Activated CD4-positive, alpha-beta memory T cell treated with anti-CD3 and anti-CD28 coated beads, Interleukin-2, amount 10 ng/mL, durations not matched to agents 7 days and 5 days (primary cell): ENCODE measurements around the gene ADAM12. TPM values are rescaled to one million over a fixed set of nuclear protein-coding genes. Genes with fewer than 3 reads are reported as not detected.
"Not testable (repeated sequence)": the region's sequence is repeated elsewhere in the genome, so short reads cannot be mapped to it uniquely, and the experiment has no call there.

ENCODE experiments used
- CTCF ChIA-PET: fragments of 350-600 bp; sonication (Branson Sonifier 250); formaldehyde crosslinking; loops from one replicate; lab custom pipeline; 2021; ENCODE audit warnings: antibody characterized with exemption, inconsistent platforms; lab: Charles Lee
- POLR2A ChIA-PET: fragments of 350-600 bp; sonication (Branson Sonifier 250); formaldehyde crosslinking; loops from one replicate; lab custom pipeline; 2021; ENCODE audit warnings: antibody characterized with exemption; lab: Charles Lee
- DNase-seq: peaks from one replicate; pipeline ENCODE4 v3.0.0-alpha.2; 2020
- H3K27ac Mint-ChIP-seq: one replicate; pipeline ENCODE4 v1.8.0; 2021; ENCODE audit warnings: mild to moderate bottlenecking, mixed read lengths
- H3K27me3 Mint-ChIP-seq: one replicate; pipeline ENCODE4 v1.8.0; 2021; ENCODE audit warnings: mixed read lengths
- H3K36me3 Mint-ChIP-seq: one replicate; pipeline ENCODE4 v1.8.0; 2021; ENCODE audit warnings: low read depth, mixed read lengths
- H3K4me1 Mint-ChIP-seq: one replicate; pipeline ENCODE4 v1.8.0; 2021; ENCODE audit warnings: mixed read lengths
- H3K4me3 Mint-ChIP-seq: one replicate; pipeline ENCODE4 v1.8.0; 2021; ENCODE audit warnings: mild to moderate bottlenecking, mixed read lengths
- H3K9me3 Mint-ChIP-seq: one replicate; pipeline ENCODE4 v1.8.0; 2021; ENCODE audit warnings: mixed read lengths
- total RNA-seq, 2 experiments: library from RNA; stranded (reverse); gene quantifications; one replicate each; pipeline ENCODE4 v1.2.3, GENCODE V29; 2021

Gene ADAM12
- total RNA-seq, 2 experiments from 2014 or later = 1.2 to 1.3 TPM

GRCh38 chr10:126250527-126251310 lies 137.6 kb downstream of the ADAM12 start:
- DNase-seq = no peak
- H3K36me3 Mint-ChIP-seq = no peaks in the 10 kb centered on the region
- POLR2A ChIA-PET = no interaction called here
- no peaks in the 10 kb centered on the region for H3K27me3 Mint-ChIP-seq
- H3K27ac Mint-ChIP-seq = no peak overlapping the region
- H3K9me3 Mint-ChIP-seq = peaks cover 34% of the 10 kb centered on the region
- no peak overlapping the region for H3K4me3 Mint-ChIP-seq
- no peaks in the 10 kb centered on the region for H3K4me1 Mint-ChIP-seq
- CTCF ChIA-PET = no interaction called here

- Mint-ChIP-seq H3K4me3 (no peak overlapping the region), H3K27ac (no peak overlapping the region), H3K9me3 (peaks cover 31% of the 10 kb centered on the region), H3K4me1 (no peaks in the 10 kb centered on the region), H3K27me3 (no peaks in the 10 kb centered on the region), H3K36me3 (no peaks in the 10 kb centered on the region)
- CTCF ChIA-PET = no interaction called here
- POLR2A ChIA-PET = no interaction called here
- DNase-seq = no peak
These were observed 138.2 kb downstream of the ADAM12 start for GRCh38 chr10:126250045-126250444.

GRCh38 chr10:126247446-126247975 lies 140.8 kb downstream of the ADAM12 start:
- no peak overlapping the region for H3K27ac Mint-ChIP-seq
- ChIA-PET POLR2A (no interaction called here), CTCF (no interaction called here)
- H3K36me3 Mint-ChIP-seq = no peaks in the 10 kb centered on the region
- no peak for DNase-seq
- no peak overlapping the region for H3K4me3 Mint-ChIP-seq
- peaks cover 16% of the 10 kb centered on the region for H3K9me3 Mint-ChIP-seq
- H3K27me3 Mint-ChIP-seq = no peaks in the 10 kb centered on the region
- no peaks in the 10 kb centered on the region for H3K4me1 Mint-ChIP-seq

- CTCF ChIA-PET = not testable (repeated sequence)
These were observed 141.9 kb downstream of the ADAM12 start for GRCh38 chr10:126246396-126246795.

GRCh38 chr10:126245501-126245900 lies 142.8 kb downstream of the ADAM12 start:
- no peak overlapping the region for H3K27ac Mint-ChIP-seq
- H3K4me3 Mint-ChIP-seq = no peak overlapping the region
- no peaks in the 10 kb centered on the region for H3K36me3 Mint-ChIP-seq
- DNase-seq = no peak
- H3K4me1 Mint-ChIP-seq = no peaks in the 10 kb centered on the region
- no peaks in the 10 kb centered on the region for H3K27me3 Mint-ChIP-seq
- POLR2A ChIA-PET = no interaction called here
- CTCF ChIA-PET = no interaction called here
- no peaks in the 10 kb centered on the region for H3K9me3 Mint-ChIP-seq

More at GRCh38 chr10:126246396-126246795, 141.9 kb downstream of the ADAM12 start:
- POLR2A ChIA-PET, H3K4me1 Mint-ChIP-seq, H3K36me3 Mint-ChIP-seq, H3K27ac Mint-ChIP-seq, DNase-seq, H3K27me3 Mint-ChIP-seq, H3K4me3 Mint-ChIP-seq, H3K9me3 Mint-ChIP-seq: not testable (repeated sequence)

- ChIA-PET CTCF (no interaction called here), POLR2A (no interaction called here)
- Mint-ChIP-seq H3K9me3 (no peaks in the 10 kb centered on the region), H3K27me3 (no peaks in the 10 kb centered on the region), H3K27ac (no peak overlapping the region), H3K4me3 (no peak overlapping the region), H3K36me3 (no peaks in the 10 kb centered on the region), H3K4me1 (no peaks in the 10 kb centered on the region)
- no peak for DNase-seq
These were observed 144.3 kb downstream of the ADAM12 start for GRCh38 chr10:126243971-126244370.

- CTCF ChIA-PET = no interaction called here
- no peaks in the 10 kb centered on the region for H3K36me3 Mint-ChIP-seq
- no peak overlapping the region for H3K4me3 Mint-ChIP-seq
- H3K4me1 Mint-ChIP-seq = no peaks in the 10 kb centered on the region
- POLR2A ChIA-PET = no interaction called here
- H3K9me3 Mint-ChIP-seq = no peaks in the 10 kb centered on the region
- H3K27me3 Mint-ChIP-seq = no peaks in the 10 kb centered on the region
- no peak for DNase-seq
- H3K27ac Mint-ChIP-seq = no peak overlapping the region
These were observed 145.0 kb downstream of the ADAM12 start for GRCh38 chr10:126243306-126243705.

- Mint-ChIP-seq H3K36me3 (no peaks in the 10 kb centered on the region), H3K27me3 (no peaks in the 10 kb centered on the region), H3K9me3 (no peaks in the 10 kb centered on the region), H3K4me1 (no peaks in the 10 kb centered on the region), H3K4me3 (no peak overlapping the region), H3K27ac (no peak overlapping the region)
- no peak for DNase-seq
- CTCF ChIA-PET = no interaction called here
- POLR2A ChIA-PET = no interaction called here
These were observed 145.6 kb downstream of the ADAM12 start for GRCh38 chr10:126242397-126243260.

GRCh38 chr10:126240483-126240882 lies 147.8 kb downstream of the ADAM12 start:
- H3K4me1 Mint-ChIP-seq = no peaks in the 10 kb centered on the region
- POLR2A ChIA-PET = no interaction called here
- H3K36me3 Mint-ChIP-seq = no peaks in the 10 kb centered on the region
- no peaks in the 10 kb centered on the region for H3K27me3 Mint-ChIP-seq
- H3K4me3 Mint-ChIP-seq = no peak overlapping the region
- no peak overlapping the region for H3K27ac Mint-ChIP-seq
- no peaks in the 10 kb centered on the region for H3K9me3 Mint-ChIP-seq
- no peak for DNase-seq
- CTCF ChIA-PET = no interaction called here

- Mint-ChIP-seq H3K27me3 (no peaks in the 10 kb centered on the region), H3K9me3 (no peaks in the 10 kb centered on the region), H3K36me3 (no peaks in the 10 kb centered on the region), H3K4me1 (no peaks in the 10 kb centered on the region), H3K4me3 (no peak overlapping the region), H3K27ac (no peak overlapping the region)
- POLR2A ChIA-PET = no interaction called here
- no peak for DNase-seq
- CTCF ChIA-PET = no interaction called here
These were observed 148.4 kb downstream of the ADAM12 start for GRCh38 chr10:126239844-126240243.

GRCh38 chr10:126235979-126236851 lies 152.1 kb downstream of the ADAM12 start:
- ChIA-PET CTCF (no interaction called here), POLR2A (no interaction called here)
- Mint-ChIP-seq H3K4me1 (no peaks in the 10 kb centered on the region), H3K27ac (no peak overlapping the region), H3K9me3 (peaks cover 11% of the 10 kb centered on the region), H3K27me3 (no peaks in the 10 kb centered on the region), H3K36me3 (no peaks in the 10 kb centered on the region), H3K4me3 (no peak overlapping the region)
- DNase-seq = no peak

- Mint-ChIP-seq H3K4me3 (no peak overlapping the region), H3K27me3 (no peaks in the 10 kb centered on the region), H3K9me3 (peaks cover 11% of the 10 kb centered on the region), H3K4me1 (no peaks in the 10 kb centered on the region), H3K27ac (no peak overlapping the region), H3K36me3 (no peaks in the 10 kb centered on the region)
- ChIA-PET CTCF (no interaction called here), POLR2A (no interaction called here)
- no peak for DNase-seq
These were observed 152.9 kb downstream of the ADAM12 start for GRCh38 chr10:126235091-126235978.
